HG02938 (cell line): ENCODE results near the gene WNT1.

Source experiments
- ATAC-seq: cut with Tn5 transposase; IDR thresholded peaks from one replicate; pipeline ENCODE4 v1.9.1; 2021; ENCODE audit warnings: mild to moderate bottlenecking, moderate library complexity; ENCODE audit not compliant: unreplicated experiment

The WNT1 gene

DNA sequence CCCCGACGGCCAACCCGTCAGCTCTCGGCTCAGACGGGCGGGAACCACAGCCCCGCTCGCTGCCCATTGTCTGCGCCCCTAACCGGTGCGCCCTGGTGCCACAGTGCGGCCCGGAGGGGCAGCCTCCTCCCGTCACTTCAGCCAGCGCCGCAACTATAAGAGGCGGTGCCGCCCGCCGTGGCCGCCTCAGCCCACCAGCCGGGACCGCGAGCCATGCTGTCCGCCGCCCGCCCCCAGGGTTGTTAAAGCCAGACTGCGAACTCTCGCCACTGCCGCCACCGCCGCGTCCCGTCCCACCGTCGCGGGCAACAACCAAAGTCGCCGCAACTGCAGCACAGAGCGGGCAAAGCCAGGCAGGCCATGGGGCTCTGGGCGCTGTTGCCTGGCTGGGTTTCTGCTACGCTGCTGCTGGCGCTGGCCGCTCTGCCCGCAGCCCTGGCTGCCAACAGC is at the start of gene WNT1:
WNT1 (plus strand) TSS at position 32 of the 450 bp plus-strand sequence; CDS start at position 361, 329 bp downstream.
- no peak for ATAC-seq

DNA sequence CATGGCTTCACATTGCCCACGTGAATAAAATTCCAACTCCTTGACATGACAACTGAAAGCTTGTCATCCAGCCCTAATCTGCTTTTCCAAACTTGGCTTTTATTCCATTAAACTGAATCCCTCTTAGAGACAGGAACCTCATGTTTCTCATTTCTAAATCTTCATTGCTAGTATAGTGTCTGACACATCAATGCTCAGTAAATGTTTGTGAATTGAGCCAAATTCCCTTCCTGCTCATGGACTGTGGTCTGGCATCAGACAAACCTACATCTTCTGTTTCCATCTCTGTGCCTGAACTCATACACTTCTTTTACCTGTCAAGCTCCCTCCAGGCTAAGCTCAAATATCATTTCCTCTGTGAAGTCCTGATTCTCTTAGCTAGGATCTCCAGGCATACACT is 48.6 kb upstream of the WNT1 start:
- no peak for ATAC-seq

DNA sequence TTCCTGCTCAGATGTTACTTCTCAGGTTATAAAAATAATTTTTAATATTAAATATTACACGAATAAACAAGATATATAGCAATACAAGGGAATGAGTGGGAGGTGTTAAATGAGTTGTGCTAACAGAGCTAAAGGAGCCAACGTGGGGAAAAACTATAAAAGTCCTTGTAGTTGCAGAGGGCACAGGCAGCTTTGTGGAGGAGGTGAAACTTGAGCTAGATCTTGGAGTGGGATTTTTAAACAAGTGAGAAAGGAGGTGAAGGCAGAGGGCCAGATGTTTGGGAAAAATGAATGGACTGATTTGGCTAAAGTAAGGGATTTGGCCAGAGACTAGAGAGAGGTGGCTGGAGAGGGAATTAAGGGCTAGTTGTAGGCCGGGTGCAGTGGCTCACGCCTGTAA is 47.6 kb upstream of the WNT1 start:
- ATAC-seq: no peak

DNA sequence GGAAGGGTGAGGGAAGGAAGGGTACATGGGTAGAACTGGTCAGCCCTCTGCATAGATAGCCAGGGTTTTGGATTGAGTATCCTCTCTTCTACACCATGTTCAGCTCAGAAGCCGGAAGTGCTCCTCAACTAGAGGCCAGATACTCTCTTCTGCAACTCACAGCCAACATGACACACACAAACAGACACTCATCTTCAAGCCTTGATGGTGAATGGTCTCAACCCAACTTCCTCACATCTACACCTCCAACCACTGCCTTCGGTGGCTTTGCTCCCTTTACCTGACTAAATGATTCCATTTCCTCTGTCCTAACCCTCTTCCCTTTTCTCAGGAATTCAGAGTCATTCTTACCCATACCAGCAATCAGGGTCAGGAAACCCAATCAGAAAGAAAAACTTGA is 45.2 kb upstream of the WNT1 start:
- ATAC-seq: no peak

- no peak for ATAC-seq
Measured at GRCh38 chr12:48933664-48934311, 44.3 kb upstream of the WNT1 start.

DNA sequence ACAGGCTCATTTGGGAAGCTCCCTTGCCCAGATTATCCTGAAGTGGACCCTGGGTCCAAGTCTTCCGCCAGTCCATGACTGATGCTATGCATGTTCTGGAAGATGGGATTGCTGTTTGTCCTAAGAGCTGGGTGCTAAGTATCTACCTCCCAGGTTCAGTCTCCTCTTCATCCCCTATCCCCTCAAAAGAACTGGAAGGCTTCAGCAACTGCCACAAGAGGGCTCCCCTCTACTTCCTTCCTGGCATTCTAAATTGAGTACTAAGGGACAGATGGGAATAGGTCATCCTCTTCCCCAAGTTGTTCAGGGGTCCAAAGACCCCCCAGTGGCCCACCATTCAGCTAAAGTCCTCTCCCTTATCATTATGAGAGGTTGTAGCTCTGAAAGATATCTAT is 43.8 kb upstream of the WNT1 start:
- no peak for ATAC-seq

DNA sequence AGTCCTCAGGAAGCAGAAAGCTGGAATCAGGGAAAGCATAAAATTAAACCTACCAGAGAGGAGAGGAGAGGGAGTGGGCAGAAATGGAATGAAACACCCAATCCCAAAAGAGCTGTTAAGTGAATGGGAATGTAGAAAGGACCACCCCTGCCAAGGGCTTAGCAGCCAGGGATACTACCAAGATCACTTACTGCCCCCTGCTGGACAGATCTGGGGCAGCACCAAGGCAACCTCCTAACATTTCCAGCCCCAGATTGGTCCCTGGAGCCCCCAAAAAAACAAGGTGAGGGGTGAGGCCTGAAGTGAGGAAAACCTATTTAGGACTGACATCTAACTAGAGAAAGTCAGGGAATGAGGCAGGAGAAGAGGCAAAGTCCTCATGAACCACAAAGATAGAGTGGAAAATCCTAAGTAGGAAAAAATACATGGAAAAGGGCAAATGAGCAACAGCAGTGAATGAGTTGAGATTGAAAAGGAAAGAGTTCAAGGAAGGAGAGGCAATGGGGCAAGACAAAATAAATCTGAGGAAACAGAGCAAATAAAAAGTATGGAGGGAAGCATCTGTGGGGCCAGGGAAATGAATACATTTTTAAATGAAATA is 41.6 kb upstream of the WNT1 start:
- no peak for ATAC-seq

DNA sequence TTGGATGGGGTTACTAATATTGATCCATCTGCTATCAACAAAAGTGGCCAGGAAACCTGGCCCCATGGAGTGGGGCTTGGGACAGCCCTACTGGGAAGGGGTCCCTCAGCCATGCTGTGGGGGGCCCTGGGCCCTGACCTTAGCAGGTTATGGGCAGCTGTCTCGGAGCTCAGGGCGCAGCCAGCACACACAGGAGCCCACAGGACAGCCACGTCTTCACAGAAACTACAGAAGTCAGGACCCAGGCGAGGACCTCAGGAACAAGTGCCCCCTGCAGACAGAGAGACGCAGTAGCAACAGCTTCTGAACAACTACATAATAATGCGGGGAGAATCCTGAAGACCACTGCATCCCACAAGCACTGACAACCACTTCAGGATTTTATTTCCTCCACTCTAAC is 41.0 kb upstream of the WNT1 start:
- ATAC-seq: no peak

DNA sequence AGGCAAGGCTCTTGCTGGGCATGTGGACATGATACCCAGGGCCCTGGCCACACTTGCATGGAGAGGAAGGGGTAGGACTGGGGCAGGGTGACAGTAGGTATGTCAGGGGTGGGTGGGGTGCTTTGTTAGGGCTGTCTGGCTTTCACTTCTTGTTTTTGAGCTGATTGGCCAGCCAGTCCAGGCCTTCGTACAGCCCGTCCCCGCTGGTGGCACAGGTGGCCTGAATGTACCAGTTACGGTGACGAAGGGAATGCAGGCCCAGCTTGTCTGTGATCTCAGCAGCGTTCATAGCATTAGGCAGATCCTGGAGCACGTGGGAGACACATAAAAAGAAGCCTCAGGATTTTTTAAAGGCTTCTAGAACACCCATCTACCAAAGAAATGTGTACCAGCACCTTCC is 39.3 kb upstream of the WNT1 start:
- ATAC-seq: no peak

- no peak for ATAC-seq
Measured at GRCh38 chr12:48940181-48940580, 37.9 kb upstream of the WNT1 start.

DNA sequence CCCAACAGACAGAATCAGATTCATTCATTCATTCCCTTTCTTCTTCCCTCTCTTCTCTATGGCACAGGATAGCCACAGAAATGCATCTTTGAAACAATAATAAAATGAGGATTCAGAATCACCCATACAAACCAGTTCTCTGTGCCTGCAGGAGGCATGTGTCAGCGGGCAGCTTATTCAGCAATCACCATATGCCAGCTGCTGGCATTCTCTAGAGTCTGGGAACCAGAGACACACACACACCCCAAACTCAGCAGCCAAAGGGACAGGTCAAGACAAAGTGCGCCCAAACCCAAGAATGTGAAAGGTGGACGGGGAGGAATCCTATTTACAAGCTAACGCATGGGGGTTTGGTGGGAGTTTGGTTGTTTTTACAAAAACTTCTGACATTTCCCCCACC is 34.9 kb upstream of the WNT1 start:
- no peak for ATAC-seq

DNA sequence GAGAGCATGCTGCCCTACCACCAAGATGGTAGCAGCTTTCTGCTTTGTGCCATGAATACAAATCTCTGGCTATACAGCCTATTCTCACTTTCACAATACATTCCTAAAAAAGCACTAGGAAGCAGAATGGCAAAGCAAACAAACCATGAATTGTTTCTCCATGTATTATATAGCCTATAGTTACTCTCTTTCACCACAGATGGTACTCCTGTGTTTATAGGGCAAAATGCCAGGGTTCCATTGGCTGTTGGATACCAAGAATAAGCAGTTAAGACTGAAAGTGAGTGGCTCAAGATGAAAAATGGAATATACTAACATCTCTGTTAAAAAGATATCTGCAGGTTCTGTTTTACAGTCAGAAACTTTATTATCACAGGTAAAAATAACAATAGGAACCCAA is 31.9 kb upstream of the WNT1 start:
- ATAC-seq: no peak

DNA sequence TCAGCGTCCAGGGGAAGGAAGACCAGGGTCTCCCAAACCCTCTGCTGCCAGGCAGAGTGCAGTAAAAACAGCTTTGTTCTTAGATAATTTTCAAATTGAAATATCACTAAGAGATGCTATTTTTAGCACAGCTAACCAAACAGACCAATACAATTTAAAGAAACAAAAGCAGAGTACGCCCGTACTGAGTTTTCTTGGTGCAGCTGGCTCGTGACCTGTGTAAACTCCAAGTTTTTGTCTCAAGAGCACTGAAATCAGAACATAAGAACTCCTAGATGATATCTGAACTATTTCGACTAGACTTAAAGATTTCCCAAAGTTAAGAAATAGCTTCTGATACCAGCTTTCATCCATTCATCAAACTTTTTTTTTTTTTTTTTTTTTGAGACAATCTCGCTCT is 31.2 kb upstream of the WNT1 start:
- ATAC-seq: no peak

DNA sequence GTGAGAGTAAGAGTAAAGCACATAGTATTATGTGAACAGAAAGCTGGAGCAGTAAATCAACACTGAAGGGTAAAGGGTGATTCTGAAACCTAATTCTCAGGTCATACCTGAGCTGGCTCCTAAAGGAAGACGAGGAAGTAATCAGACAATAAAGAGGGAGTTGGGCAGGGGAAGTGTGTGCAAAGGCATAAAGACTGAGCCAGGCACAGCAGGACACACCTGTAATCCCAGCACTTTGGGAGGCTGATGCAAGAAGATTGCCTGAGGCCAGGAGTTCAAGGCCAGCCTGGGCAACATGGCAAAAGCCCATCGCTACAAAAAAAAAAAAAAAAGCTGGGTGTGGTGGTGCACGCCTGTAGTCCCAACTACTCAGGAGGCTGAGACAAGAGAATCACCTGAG is 30.4 kb upstream of the WNT1 start:
- ATAC-seq: no peak

- ATAC-seq: no peak
Measured at GRCh38 chr12:48952691-48953090, 25.4 kb upstream of the WNT1 start.

GRCh38 chr12:48954061-48954460 is 24.1 kb upstream of the WNT1 start:
- ATAC-seq: no peak

- ATAC-seq: no peak
Measured at GRCh38 chr12:48954841-48955501, 23.2 kb upstream of the WNT1 start.

DNA sequence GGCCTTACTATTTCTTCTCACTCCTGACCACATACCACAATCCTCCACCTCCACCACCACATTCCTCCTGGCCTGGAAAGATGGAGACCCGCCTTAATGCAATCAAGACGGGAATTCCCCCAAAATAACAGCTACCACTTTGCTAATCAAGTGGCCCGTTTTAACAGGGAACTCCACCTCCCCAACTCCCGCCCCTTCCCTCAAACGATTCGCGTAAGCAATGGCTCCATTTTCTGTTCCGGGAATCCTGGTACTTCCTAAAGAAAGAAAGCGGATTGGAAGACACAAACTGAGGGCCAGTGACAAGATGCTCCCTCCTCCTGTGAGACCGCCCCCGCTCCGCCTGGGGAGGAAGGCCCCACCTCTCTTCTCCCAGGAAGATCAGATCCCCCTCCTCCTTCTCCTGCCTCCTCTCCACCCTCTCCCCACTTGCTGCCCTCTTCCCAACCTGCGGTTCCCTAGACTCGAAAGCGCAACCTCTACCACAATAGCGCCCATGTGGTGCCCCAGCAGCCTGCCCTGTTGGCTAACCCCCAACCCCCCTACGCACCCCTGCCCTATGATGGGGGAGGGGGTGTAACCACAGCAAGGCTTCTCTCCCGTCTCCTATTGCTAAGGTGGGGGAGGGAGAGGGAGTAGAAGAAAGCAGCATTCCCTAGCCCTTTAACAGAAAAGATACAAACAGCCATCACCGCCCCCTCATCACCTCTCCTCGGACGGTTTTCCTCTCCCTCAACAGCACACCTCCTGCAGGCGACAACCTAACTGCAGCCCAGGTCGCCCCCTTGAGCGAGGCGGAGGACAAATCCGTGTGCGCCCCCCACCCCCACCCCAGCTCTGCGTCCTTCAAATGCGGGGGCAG is 21.6 kb upstream of the WNT1 start:
- ATAC-seq: peak; percentile 13

DNA sequence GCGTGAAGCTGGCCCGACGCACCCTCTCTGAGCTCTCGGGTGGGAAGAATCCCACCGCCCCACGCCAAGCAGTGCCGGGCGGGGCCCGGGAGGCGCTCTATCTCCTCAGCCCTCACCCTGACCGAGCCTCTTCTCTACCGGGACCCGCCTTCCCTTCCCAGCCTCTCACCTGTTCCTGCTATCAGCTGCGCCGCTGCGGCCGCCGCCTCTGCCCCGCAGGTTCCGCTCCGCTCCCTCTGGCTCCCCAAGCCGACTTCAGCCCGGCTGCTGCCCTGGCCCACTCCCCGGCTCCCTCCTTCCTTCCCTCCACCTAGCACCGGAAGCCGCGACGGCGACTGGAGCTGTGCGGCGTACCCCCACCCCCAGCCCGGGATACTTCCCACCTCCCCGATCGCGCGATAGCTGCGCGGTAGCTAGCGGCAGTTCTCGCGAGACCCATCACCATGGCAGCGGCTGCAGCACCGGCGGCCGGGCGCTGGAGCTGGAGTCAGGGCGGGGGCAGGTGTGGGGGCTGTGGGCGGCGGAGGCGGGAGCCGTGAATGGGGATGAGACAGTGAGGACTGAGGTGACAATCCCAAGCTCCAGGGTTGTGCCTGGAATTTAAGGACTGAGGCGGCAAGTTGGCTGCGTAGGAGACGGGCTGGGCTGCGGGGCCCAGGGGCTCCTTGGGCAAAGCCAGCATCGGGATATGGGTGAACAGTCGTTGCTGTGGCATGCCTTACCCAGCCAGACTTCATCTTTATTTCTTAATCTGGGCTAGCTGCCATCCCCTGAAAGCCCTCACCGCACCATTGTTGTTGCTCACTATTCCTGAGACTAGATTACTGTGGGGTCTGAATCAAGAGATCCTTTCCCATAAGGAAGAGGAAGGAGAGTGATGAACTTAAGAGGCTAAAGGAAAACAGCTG is 20.7 kb upstream of the WNT1 start, which contains the start of gene ARF3:
ARF3 (minus strand) TSS at position 347 of the 908 bp plus-strand sequence. CDS start 16,392 bp downstream, outside the sequence.
- ATAC-seq: peak; percentile 81

- no peak for ATAC-seq
Measured at GRCh38 chr12:48958049-48958388, 20.1 kb upstream of the WNT1 start.
